Tibial nerve (tissue), 4 donors: ENCODE results near the gene RIPPLY3.

Source experiments
- EP300 ChIP-seq, 2 donors: sonication (generic); formaldehyde crosslinking; IDR thresholded peaks; one replicate each; pipeline ENCODE4 v1.6.1; 2017; ENCODE audit warnings: antibody characterized with exemption in 2 of 2, mild to moderate bottlenecking in 1 of 2
- POLR2A ChIP-seq, 2 donors: fragments of 450-650 bp; IDR thresholded peaks; one replicate each; pipeline ENCODE4 v1.6.1; 2017; ENCODE audit warnings: antibody characterized with exemption in 2 of 2, mild to moderate bottlenecking in 2 of 2, moderate library complexity in 2 of 2
- TF ChIP-seq, protein P1 (sequence below), 5 experiments: fragments of 200-600 bp in 3 of 5; fragments of 450-650 bp in 2 of 5; sonication (generic) in 3 of 5; IDR thresholded peaks; one replicate each; pipeline ENCODE4 v1.5.1; 2016 to 2019; ENCODE audit warnings: antibody characterized with exemption in 5 of 5, mild to moderate bottlenecking in 3 of 5, moderate library complexity in 2 of 5

- TF ChIP-seq POLR2A (IDR thresholded peaks at IDR 0.05) = no peak
- TF ChIP-seq, protein P1, sequence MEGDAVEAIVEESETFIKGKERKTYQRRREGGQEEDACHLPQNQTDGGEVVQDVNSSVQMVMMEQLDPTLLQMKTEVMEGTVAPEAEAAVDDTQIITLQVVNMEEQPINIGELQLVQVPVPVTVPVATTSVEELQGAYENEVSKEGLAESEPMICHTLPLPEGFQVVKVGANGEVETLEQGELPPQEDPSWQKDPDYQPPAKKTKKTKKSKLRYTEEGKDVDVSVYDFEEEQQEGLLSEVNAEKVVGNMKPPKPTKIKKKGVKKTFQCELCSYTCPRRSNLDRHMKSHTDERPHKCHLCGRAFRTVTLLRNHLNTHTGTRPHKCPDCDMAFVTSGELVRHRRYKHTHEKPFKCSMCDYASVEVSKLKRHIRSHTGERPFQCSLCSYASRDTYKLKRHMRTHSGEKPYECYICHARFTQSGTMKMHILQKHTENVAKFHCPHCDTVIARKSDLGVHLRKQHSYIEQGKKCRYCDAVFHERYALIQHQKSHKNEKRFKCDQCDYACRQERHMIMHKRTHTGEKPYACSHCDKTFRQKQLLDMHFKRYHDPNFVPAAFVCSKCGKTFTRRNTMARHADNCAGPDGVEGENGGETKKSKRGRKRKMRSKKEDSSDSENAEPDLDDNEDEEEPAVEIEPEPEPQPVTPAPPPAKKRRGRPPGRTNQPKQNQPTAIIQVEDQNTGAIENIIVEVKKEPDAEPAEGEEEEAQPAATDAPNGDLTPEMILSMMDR (IDR thresholded peaks at IDR 0.05) = no peak
- no peak for TF ChIP-seq EP300 (IDR thresholded peaks at IDR 0.05)
Observed at GRCh38 chr21:37044643-37045042, 38.1 kb downstream of the RIPPLY3 start.
